HepG2 (cell line): ENCODE results near the gene ACER3. TPM values are rescaled to one million over a fixed set of nuclear protein-coding genes. Genes with fewer than 3 reads are reported as not detected.

Experiments used
- ADNP ChIP-seq: sonication (generic); formaldehyde crosslinking; IDR thresholded peaks from 2 replicates; pipeline ENCODE4 v1.4.0; 2020; ENCODE audit warnings: missing genetic modification reagents
- CEBPB ChIP-seq: IDR thresholded peaks from 2 replicates; pipeline ENCODE4 v1.6.1; 2011; ENCODE audit warnings: low read depth, low read length, improper control_type of control experiment, borderline replicate concordance
- CEBPG ChIP-seq: IDR thresholded peaks from 2 replicates; pipeline ENCODE4 v1.6.1; 2016
- GATAD2A ChIP-seq: IDR thresholded peaks from 2 replicates; pipeline ENCODE4 v1.6.1; 2016
- HDAC2 ChIP-seq: sonication (generic); formaldehyde crosslinking; IDR thresholded peaks from 2 replicates; pipeline ENCODE4 v1.4.0; 2020; ENCODE audit warnings: missing genetic modification reagents
- HOXA7 ChIP-seq: sonication (generic); formaldehyde crosslinking; IDR thresholded peaks from 2 replicates; pipeline ENCODE4 v1.8.1; 2022; ENCODE audit warnings: mild to moderate bottlenecking, missing genetic modification reagents, moderate library complexity
- JUNB ChIP-seq: sonication (generic); formaldehyde crosslinking; IDR thresholded peaks from 2 replicates; pipeline ENCODE4 v1.8.0; 2022; ENCODE audit warnings: missing genetic modification reagents, mild to moderate bottlenecking, borderline replicate concordance
- KDM3A ChIP-seq: IDR thresholded peaks from 2 replicates; pipeline ENCODE4 v1.6.1; 2018; ENCODE audit warnings: low read depth, missing compliant biosample characterization
- MIER3 ChIP-seq: IDR thresholded peaks from 2 replicates; pipeline ENCODE4 v1.6.1; 2016; ENCODE audit warnings: missing compliant biosample characterization, borderline replicate concordance
- PAX8 ChIP-seq: sonication (generic); formaldehyde crosslinking; IDR thresholded peaks from 2 replicates; pipeline ENCODE4 v1.8.0; 2022; ENCODE audit warnings: mild to moderate bottlenecking, missing genetic modification reagents, borderline replicate concordance
- REST ChIP-seq, 2 experiments: IDR thresholded peaks; 2 replicates each; pipeline ENCODE4 v1.6.1; 2011 to 2012; ENCODE audit warnings: low read length in 2 of 2, borderline replicate concordance in 1 of 2, low read depth in 1 of 2, mild to moderate bottlenecking in 1 of 2, moderate library complexity in 1 of 2
- RFX1 ChIP-seq: fragments of 450-650 bp; IDR thresholded peaks from 2 replicates; pipeline ENCODE4 v1.6.1; 2017
- SMARCE1 ChIP-seq: fragments of 450-650 bp; IDR thresholded peaks from 2 replicates; pipeline ENCODE4 v1.6.1; 2017; ENCODE audit warnings: borderline replicate concordance
- TFDP1 ChIP-seq: IDR thresholded peaks from 2 replicates; pipeline ENCODE4 v1.6.1; 2016; ENCODE audit warnings: missing compliant biosample characterization, missing genetic modification reagents, borderline replicate concordance
- ZFP36L1 ChIP-seq: sonication (generic); formaldehyde crosslinking; IDR thresholded peaks from 2 replicates; pipeline ENCODE4 v1.8.0; 2022; ENCODE audit warnings: mild to moderate bottlenecking, missing genetic modification reagents, moderate library complexity
- ZFY ChIP-seq: sonication (generic); formaldehyde crosslinking; IDR thresholded peaks from 2 replicates; pipeline ENCODE4 v1.4.0; 2020; ENCODE audit warnings: missing genetic modification reagents
- ZNF205 ChIP-seq: IDR thresholded peaks from 2 replicates; pipeline ENCODE4 v1.6.1; 2018; ENCODE audit warnings: missing biosample characterization, missing genetic modification reagents
- ZNF232 ChIP-seq: sonication (generic); formaldehyde crosslinking; IDR thresholded peaks from 2 replicates; pipeline ENCODE4 v1.4.0; 2020; ENCODE audit warnings: missing genetic modification reagents, borderline replicate concordance
- ZNF263 ChIP-seq: sonication (generic); formaldehyde crosslinking; IDR thresholded peaks from 2 replicates; pipeline ENCODE4 v1.4.0; 2020; ENCODE audit warnings: missing genetic modification reagents
- ZNF513 ChIP-seq: sonication (generic); formaldehyde crosslinking; conservative IDR thresholded peaks from 2 replicates; pipeline ENCODE4 v1.5.0; 2020; ENCODE audit warnings: missing genetic modification reagents
- ZNF775 ChIP-seq: sonication (generic); formaldehyde crosslinking; IDR thresholded peaks from 2 replicates; pipeline ENCODE4 v1.4.0; 2020; ENCODE audit warnings: missing genetic modification reagents, mild to moderate bottlenecking, moderate library complexity, borderline replicate concordance
- ZNF850 ChIP-seq: sonication (generic); formaldehyde crosslinking; conservative IDR thresholded peaks from 2 replicates; pipeline ENCODE4 v1.9.0; 2021; ENCODE audit warnings: mild to moderate bottlenecking, missing genetic modification reagents
- polyA plus RNA-seq, 8 experiments: library from polyadenylated mRNA; depleted of rRNA in 3 of 8; stranded (reverse) in 7 of 8; unstranded in 1 of 8; fragments of >200 nt; fragmentation: Illumina TruSeq in 4 of 8; extraction: Trizol in 4 of 8; gene quantifications; 2 replicates each; pipeline versions ENCODE4 v1.2.1 to v1.2.3, GENCODE V29; 2011 to 2016; ENCODE audit warnings: low read depth in 4 of 8, missing spikeins in 1 of 8, mixed read lengths in 1 of 8; ENCODE audit not compliant: insufficient read depth in 1 of 8
- total RNA-seq, 5 experiments: library from RNA; depleted of rRNA; stranded (reverse); fragments of >200 nt; fragmentation: Illumina TruSeq; extraction: Trizol; gene quantifications; 2 replicates each; pipeline ENCODE4 v1.2.3, GENCODE V29; 2016; ENCODE audit warnings: low read depth in 1 of 5

ACER3 gene
- total and polyA plus RNA-seq, 2 of the 13 experiments (the other 11 are each of a cell fraction or from before 2014, with no cell fraction given): 6.0 to 9.8 TPM

- TF ChIP-seq ZNF775 (CRISPR knock-in tag): no peak
- TF ChIP-seq ZNF513: no peak
- TF ChIP-seq REST (IDR thresholded peaks at IDR 0.05; ENCODE audit: borderline replicate concordance in 1 of 2, low read depth in 1 of 2, low read length in 2 of 2): peak in 1 of 2 experiments; percentile 60; a peak in 2 of 4 replicates
- TF ChIP-seq ADNP (CRISPR knock-in tag): no peak
- TF ChIP-seq RFX1: no peak; the same call in 1 of the 2 replicates
- no peak for TF ChIP-seq KDM3A (CRISPR knock-in tag)
- peak; percentile 85 for TF ChIP-seq GATAD2A (CRISPR knock-in tag)
- no peak for TF ChIP-seq CEBPB
- no peak for TF ChIP-seq ZFP36L1 (CRISPR knock-in tag)
- no peak; the same call in 1 of the 2 replicates for TF ChIP-seq JUNB (CRISPR knock-in tag)
- no peak for TF ChIP-seq ZNF850 (CRISPR knock-in tag)
- TF ChIP-seq HOXA7 (CRISPR knock-in tag): no peak
- TF ChIP-seq SMARCE1: no peak
- TF ChIP-seq TFDP1: no peak
- TF ChIP-seq HDAC2 (CRISPR knock-in tag): peak; percentile 85
- no peak for TF ChIP-seq ZNF205 (CRISPR knock-in tag)
- no peak for TF ChIP-seq MIER3 (CRISPR knock-in tag)
- TF ChIP-seq ZNF263 (CRISPR knock-in tag): no peak
- TF ChIP-seq ZFY (CRISPR knock-in tag): no peak
- no peak for TF ChIP-seq CEBPG (CRISPR knock-in tag)
- no peak for TF ChIP-seq PAX8
- no peak for TF ChIP-seq ZNF232 (CRISPR knock-in tag)
Measured at GRCh38 chr11:76962583-76963416, 102.1 kb downstream of the ACER3 start (continued).
